Ectodermal cell (in vitro differentiated cells): ENCODE measurements around the gene FNDC8.

Experiments used
- H3K27ac ChIP-seq: 2 replicates; pipeline ENCODE4 v1.7.0; 2013; ENCODE audit warnings: mild to moderate bottlenecking, low read depth, low read length; ENCODE audit not compliant: insufficient read depth, poor library complexity, severe bottlenecking
- H3K27me3 ChIP-seq: 2 replicates; pipeline ENCODE4 v1.7.0; 2013; ENCODE audit warnings: mild to moderate bottlenecking, low read length; ENCODE audit not compliant: insufficient read depth, control insufficient read depth, poor library complexity, severe bottlenecking
- H3K36me3 ChIP-seq: one replicate; pipeline ENCODE4 v1.7.0; 2013; ENCODE audit warnings: low read length; ENCODE audit not compliant: control insufficient read depth, insufficient read depth
- H3K4me1 ChIP-seq: one replicate; pipeline ENCODE4 v1.7.0; 2013; ENCODE audit warnings: low read length; ENCODE audit not compliant: control insufficient read depth, insufficient read depth
- H3K4me3 ChIP-seq: 2 replicates; pipeline ENCODE4 v1.7.0; 2013; ENCODE audit warnings: low read depth, low read length, control low read depth; ENCODE audit not compliant: insufficient read depth
- H3K9me3 ChIP-seq: 2 replicates; pipeline ENCODE4 v1.7.0; 2013; ENCODE audit warnings: mild to moderate bottlenecking, low read length, moderate library complexity; ENCODE audit not compliant: control insufficient read depth
- WGBS, 2 experiments: methylation state at CpG; one replicate each; pipeline ENCODE4 v1.1.7; 2013; ENCODE audit warnings: missing lambda C conversion rate in 2 of 2; 5-methylcytosine and 5-hydroxymethylcytosine counted together

FNDC8 gene

GRCh38 chr17:35154196-35155165 lies 33.1 kb downstream of the FNDC8 start:
- 92 to 95% methylated on average over 13 of the region's 13 CpGs for WGBS, 2 experiments
- no peaks in the 10 kb centered on the region for H3K27me3 ChIP-seq
- H3K4me1 ChIP-seq, result no peaks in the 10 kb centered on the region
- no peaks in the 10 kb centered on the region for H3K36me3 ChIP-seq
- no peak overlapping the region for H3K4me3 ChIP-seq
- no peaks in the 10 kb centered on the region for H3K9me3 ChIP-seq
- no peak overlapping the region for H3K27ac ChIP-seq

- no peak overlapping the region for H3K4me3 ChIP-seq
- H3K36me3 ChIP-seq, result no peaks in the 10 kb centered on the region
- H3K27ac ChIP-seq, result no peak overlapping the region
- no peaks in the 10 kb centered on the region for H3K9me3 ChIP-seq
- no peaks in the 10 kb centered on the region for H3K27me3 ChIP-seq
- WGBS, 2 experiments, result 92 to 93% methylated on average over 7 of the region's 7 CpGs
- no peaks in the 10 kb centered on the region for H3K4me1 ChIP-seq
Observed at GRCh38 chr17:35155246-35155645, 33.8 kb downstream of the FNDC8 start.

GRCh38 chr17:35159940-35160339 lies 38.5 kb downstream of the FNDC8 start:
- Histone ChIP-seq H3K27ac (no peak overlapping the region), H3K4me1 (no peaks in the 10 kb centered on the region), H3K4me3 (no peak overlapping the region), H3K27me3 (no peaks in the 10 kb centered on the region), H3K36me3 (no peaks in the 10 kb centered on the region), H3K9me3 (no peaks in the 10 kb centered on the region)
- 88 to 97% methylated on average over 2 of the region's 2 CpGs for WGBS, 2 experiments

GRCh38 chr17:35160354-35161201 lies 39.2 kb downstream of the FNDC8 start:
- Histone ChIP-seq H3K27ac (no peak overlapping the region), H3K36me3 (no peaks in the 10 kb centered on the region), H3K9me3 (no peaks in the 10 kb centered on the region), H3K27me3 (no peaks in the 10 kb centered on the region), H3K4me3 (no peak overlapping the region), H3K4me1 (no peaks in the 10 kb centered on the region)
- WGBS, 2 experiments, result 87 to 93% methylated on average over 13 of the region's 13 CpGs

- Histone ChIP-seq H3K9me3 (no peaks in the 10 kb centered on the region), H3K4me3 (no peak overlapping the region), H3K27ac (no peak overlapping the region), H3K27me3 (no peaks in the 10 kb centered on the region), H3K4me1 (no peaks in the 10 kb centered on the region), H3K36me3 (no peaks in the 10 kb centered on the region)
- 81 to 88% methylated on average over 3 of the region's 3 CpGs for WGBS, 2 experiments
Observed at GRCh38 chr17:35161281-35161761, 39.9 kb downstream of the FNDC8 start.

- Histone ChIP-seq H3K27ac (no peak overlapping the region), H3K36me3 (no peaks in the 10 kb centered on the region), H3K27me3 (no peaks in the 10 kb centered on the region), H3K4me1 (no peaks in the 10 kb centered on the region), H3K9me3 (no peaks in the 10 kb centered on the region), H3K4me3 (no peak overlapping the region)
- WGBS, 2 experiments, result 84 to 94% methylated on average over 4 of the region's 4 CpGs
Observed at GRCh38 chr17:35162755-35163154, 41.3 kb downstream of the FNDC8 start.

- no peaks in the 10 kb centered on the region for H3K36me3 ChIP-seq
Observed at GRCh38 chr17:35163886-35164285, 42.5 kb downstream of the FNDC8 start.

GRCh38 chr17:35164716-35165115 lies 43.3 kb downstream of the FNDC8 start:
- 75 to 83% methylated on average over 5 of the region's 5 CpGs for WGBS, 2 experiments
- no peak overlapping the region for H3K4me3 ChIP-seq
- H3K27ac ChIP-seq, result no peak overlapping the region
- no peaks in the 10 kb centered on the region for H3K36me3 ChIP-seq
- H3K27me3 ChIP-seq, result no peaks in the 10 kb centered on the region
- no peaks in the 10 kb centered on the region for H3K4me1 ChIP-seq
- no peaks in the 10 kb centered on the region for H3K9me3 ChIP-seq

More at GRCh38 chr17:35163886-35164285, 42.5 kb downstream of the FNDC8 start:
- Histone ChIP-seq H3K4me3 (no peak overlapping the region), H3K27me3 (no peaks in the 10 kb centered on the region), H3K9me3 (no peaks in the 10 kb centered on the region), H3K27ac (no peak overlapping the region), H3K4me1 (no peaks in the 10 kb centered on the region)
- 92 to 94% methylated on average over 7 of the region's 7 CpGs for WGBS, 2 experiments

- Histone ChIP-seq H3K36me3 (no peaks in the 10 kb centered on the region), H3K4me3 (no peak overlapping the region), H3K4me1 (no peaks in the 10 kb centered on the region), H3K9me3 (no peaks in the 10 kb centered on the region), H3K27ac (no peak overlapping the region), H3K27me3 (no peaks in the 10 kb centered on the region)
- 72% methylated on average over 5 of the region's 5 CpGs for WGBS, 2 experiments
Observed at GRCh38 chr17:35166526-35166925, 45.1 kb downstream of the FNDC8 start.

GRCh38 chr17:35167046-35167445 lies 45.6 kb downstream of the FNDC8 start:
- Histone ChIP-seq H3K27me3 (no peaks in the 10 kb centered on the region), H3K4me3 (no peak overlapping the region), H3K36me3 (no peaks in the 10 kb centered on the region), H3K27ac (no peak overlapping the region), H3K4me1 (no peaks in the 10 kb centered on the region), H3K9me3 (no peaks in the 10 kb centered on the region)
- 72 to 73% methylated on average over 3 of the region's 3 CpGs for WGBS, 2 experiments
